Osteoblast (primary cell): ENCODE data around the gene MYB. TPM values are rescaled to one million over a fixed set of nuclear protein-coding genes. Genes with fewer than 3 reads are reported as not detected.

ENCODE experiments used
- DNase-seq: peaks from one replicate; pipeline ENCODE4 v3.0.0; 2011; ENCODE audit warnings: low spot score, mixed read lengths; ENCODE audit not compliant: insufficient read length; ENCODE audit errors: missing footprints
- H2AFZ ChIP-seq: 2 replicates; pipeline ENCODE4 v1.6.0; 2011; ENCODE audit warnings: mild to moderate bottlenecking, low read length
- H3K27ac ChIP-seq: 2 replicates; pipeline ENCODE4 v1.5.1; 2011; ENCODE audit warnings: mild to moderate bottlenecking, low read depth, low read length, moderate library complexity
- H3K27me3 ChIP-seq: 2 replicates; pipeline ENCODE4 v1.6.0; 2012; ENCODE audit warnings: mild to moderate bottlenecking, control low read depth, inconsistent platforms, low read length, moderate library complexity; ENCODE audit not compliant: insufficient read depth
- H3K36me3 ChIP-seq: 2 replicates; pipeline ENCODE4 v1.5.1; 2011; ENCODE audit warnings: mild to moderate bottlenecking, low read length, control low read depth, moderate library complexity; ENCODE audit not compliant: insufficient read depth
- H3K4me1 ChIP-seq: 2 replicates; pipeline ENCODE4 v1.5.1; 2011; ENCODE audit warnings: mild to moderate bottlenecking, low read length, control low read depth, moderate library complexity; ENCODE audit not compliant: insufficient read depth
- H3K4me2 ChIP-seq: 2 replicates; pipeline ENCODE4 v1.6.0; 2011; ENCODE audit warnings: mild to moderate bottlenecking, low read length; ENCODE audit not compliant: insufficient read depth
- H3K4me3 ChIP-seq: fragments of 200-600 bp; sonication (generic); 3 replicates; pipeline ENCODE4 v1.5.1; 2012; ENCODE audit warnings: mild to moderate bottlenecking, low read length, inconsistent platforms; ENCODE audit not compliant: insufficient read depth
- H3K79me2 ChIP-seq: 2 replicates; pipeline ENCODE4 v1.6.0; 2012; ENCODE audit warnings: mild to moderate bottlenecking, low read length, control low read depth, inconsistent platforms; ENCODE audit not compliant: insufficient read depth
- H3K9me3 ChIP-seq: 2 replicates; pipeline ENCODE4 v1.5.1; 2011; ENCODE audit warnings: low read depth, low read length, control low read depth
- H4K20me1 ChIP-seq: 2 replicates; pipeline ENCODE4 v1.6.0; 2012; ENCODE audit warnings: mild to moderate bottlenecking, low read length, control low read depth; ENCODE audit not compliant: insufficient read depth
- total RNA-seq: library from RNA; depleted of rRNA; stranded (reverse); fragments of >200 nt; gene quantifications from 2 replicates; pipeline ENCODE4 v1.2.3, GENCODE V29; 2012
- TF ChIP-seq, protein P1 (sequence below): IDR thresholded peaks from 2 replicates; pipeline ENCODE4 v1.5.1; 2011; ENCODE audit warnings: mild to moderate bottlenecking, low read depth, low read length, moderate library complexity; ENCODE audit errors: extremely low read depth

Gene MYB
- total RNA-seq, 1 donor, result 0.36 TPM

DNA sequence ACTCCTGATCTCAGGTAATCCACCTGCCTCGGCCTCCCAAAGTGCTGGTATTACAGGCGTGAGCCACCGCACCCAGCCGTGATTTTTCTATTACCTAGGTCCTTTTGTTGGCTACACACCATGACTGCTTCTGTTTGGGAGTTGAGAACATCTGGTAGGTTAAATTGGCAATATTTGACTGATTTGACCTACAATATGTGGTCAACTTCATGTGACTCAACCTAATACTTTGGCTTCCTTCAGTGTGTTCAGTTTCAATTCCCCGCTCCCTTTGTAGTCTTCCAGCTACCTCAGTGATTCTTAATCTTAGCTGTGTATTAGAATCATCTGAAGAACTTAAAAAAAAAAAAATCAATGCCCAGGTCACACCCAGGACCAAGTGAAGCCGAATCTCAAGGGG, 47.4 kb downstream of the MYB start:
- peaks cover 13% of the 10 kb centered on the region for H3K4me1 ChIP-seq
- no peaks in the 10 kb centered on the region for H3K9me3 ChIP-seq
- no peaks in the 10 kb centered on the region for H4K20me1 ChIP-seq
- TF ChIP-seq, protein P1, sequence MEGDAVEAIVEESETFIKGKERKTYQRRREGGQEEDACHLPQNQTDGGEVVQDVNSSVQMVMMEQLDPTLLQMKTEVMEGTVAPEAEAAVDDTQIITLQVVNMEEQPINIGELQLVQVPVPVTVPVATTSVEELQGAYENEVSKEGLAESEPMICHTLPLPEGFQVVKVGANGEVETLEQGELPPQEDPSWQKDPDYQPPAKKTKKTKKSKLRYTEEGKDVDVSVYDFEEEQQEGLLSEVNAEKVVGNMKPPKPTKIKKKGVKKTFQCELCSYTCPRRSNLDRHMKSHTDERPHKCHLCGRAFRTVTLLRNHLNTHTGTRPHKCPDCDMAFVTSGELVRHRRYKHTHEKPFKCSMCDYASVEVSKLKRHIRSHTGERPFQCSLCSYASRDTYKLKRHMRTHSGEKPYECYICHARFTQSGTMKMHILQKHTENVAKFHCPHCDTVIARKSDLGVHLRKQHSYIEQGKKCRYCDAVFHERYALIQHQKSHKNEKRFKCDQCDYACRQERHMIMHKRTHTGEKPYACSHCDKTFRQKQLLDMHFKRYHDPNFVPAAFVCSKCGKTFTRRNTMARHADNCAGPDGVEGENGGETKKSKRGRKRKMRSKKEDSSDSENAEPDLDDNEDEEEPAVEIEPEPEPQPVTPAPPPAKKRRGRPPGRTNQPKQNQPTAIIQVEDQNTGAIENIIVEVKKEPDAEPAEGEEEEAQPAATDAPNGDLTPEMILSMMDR, result no peak
- H3K27ac ChIP-seq, result no peak overlapping the region
- no peaks in the 10 kb centered on the region for H3K36me3 ChIP-seq
- no peak overlapping the region for H3K4me3 ChIP-seq
- no peak overlapping the region for H3K4me2 ChIP-seq
- no peaks in the 10 kb centered on the region for H3K79me2 ChIP-seq
- no peak overlapping the region for H2AFZ ChIP-seq
- H3K27me3 ChIP-seq, result no peaks in the 10 kb centered on the region
- no peak for DNase-seq

DNA sequence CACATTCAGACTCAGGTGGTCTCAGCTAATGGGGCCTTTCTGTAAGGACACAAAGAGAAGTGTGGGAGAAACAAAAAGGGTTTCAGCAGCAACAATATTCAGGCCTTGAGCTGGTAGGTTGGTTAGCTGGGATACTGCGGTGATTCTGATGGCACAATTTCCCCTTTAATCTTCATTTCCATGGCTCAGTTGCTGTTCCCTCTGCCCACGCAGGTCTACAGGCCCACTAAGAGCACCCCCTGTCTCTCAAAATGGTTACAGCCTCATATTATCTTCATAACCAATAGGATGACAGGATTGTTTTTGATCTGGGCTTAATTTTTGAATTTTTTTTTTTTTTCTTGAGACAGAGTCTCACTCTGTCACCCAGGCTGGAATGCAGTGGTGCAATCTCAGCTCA, 48.9 kb downstream of the MYB start:
- Histone ChIP-seq H3K4me1 (peaks cover 13% of the 10 kb centered on the region), H3K36me3 (no peaks in the 10 kb centered on the region)

DNA sequence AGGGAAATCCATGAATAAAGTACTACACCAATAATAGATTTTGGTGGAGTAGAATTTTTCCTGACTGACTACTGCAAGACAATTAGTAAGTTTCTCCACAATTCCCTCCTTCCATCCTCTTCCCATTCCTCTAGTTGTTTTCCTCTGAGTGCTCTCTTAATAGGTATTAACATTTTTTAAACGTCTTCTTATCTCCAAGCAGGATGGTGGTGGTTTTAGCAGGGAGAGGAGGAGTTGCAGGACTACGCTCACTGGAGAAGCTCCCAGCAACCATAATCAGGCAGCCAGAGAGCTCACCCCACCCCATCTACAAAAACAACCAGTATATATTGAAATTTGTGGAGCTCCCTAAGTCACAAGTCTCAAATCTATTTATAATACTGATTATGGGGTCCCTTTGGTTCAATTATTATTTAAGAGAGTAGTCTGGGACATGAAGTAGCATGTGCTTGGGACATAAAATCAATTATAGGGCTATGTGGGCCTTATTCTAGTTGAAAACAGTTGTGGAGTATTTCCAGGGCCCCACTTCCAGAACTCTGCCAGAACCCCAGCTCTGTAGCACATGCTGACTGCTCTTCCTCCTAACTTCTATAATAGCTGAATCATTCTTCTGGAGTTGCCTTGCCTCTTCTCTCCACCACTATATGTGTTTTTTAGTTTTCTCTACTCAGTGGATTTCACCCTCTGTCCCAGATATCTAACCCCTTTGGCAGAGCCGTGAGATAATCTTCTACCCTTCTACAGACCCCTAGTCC, 49.8 kb downstream of the MYB start:
- H3K4me2 ChIP-seq, result no peak overlapping the region
- no peaks in the 10 kb centered on the region for H3K9me3 ChIP-seq
- H3K4me1 ChIP-seq, result peaks cover 13% of the 10 kb centered on the region
- H3K4me3 ChIP-seq, result no peak overlapping the region
- H3K27ac ChIP-seq, result peak overlapping the region; percentile 48
- no peaks in the 10 kb centered on the region for H3K79me2 ChIP-seq
- no peaks in the 10 kb centered on the region for H4K20me1 ChIP-seq
- no peak for DNase-seq
- no peaks in the 10 kb centered on the region for H3K27me3 ChIP-seq
- peak overlapping the region; percentile 36 for H2AFZ ChIP-seq
- H3K36me3 ChIP-seq, result no peaks in the 10 kb centered on the region
- TF ChIP-seq, protein P1, result no peak

More for the DNA sequence above, 48.9 kb downstream of the MYB start:
- TF ChIP-seq, protein P1, result no peak
- Histone ChIP-seq H3K79me2 (no peaks in the 10 kb centered on the region), H4K20me1 (no peaks in the 10 kb centered on the region), H2AFZ (no peak overlapping the region), H3K27ac (no peak overlapping the region), H3K4me2 (no peak overlapping the region), H3K4me3 (no peak overlapping the region), H3K27me3 (no peaks in the 10 kb centered on the region), H3K9me3 (no peaks in the 10 kb centered on the region)
- no peak for DNase-seq

DNA sequence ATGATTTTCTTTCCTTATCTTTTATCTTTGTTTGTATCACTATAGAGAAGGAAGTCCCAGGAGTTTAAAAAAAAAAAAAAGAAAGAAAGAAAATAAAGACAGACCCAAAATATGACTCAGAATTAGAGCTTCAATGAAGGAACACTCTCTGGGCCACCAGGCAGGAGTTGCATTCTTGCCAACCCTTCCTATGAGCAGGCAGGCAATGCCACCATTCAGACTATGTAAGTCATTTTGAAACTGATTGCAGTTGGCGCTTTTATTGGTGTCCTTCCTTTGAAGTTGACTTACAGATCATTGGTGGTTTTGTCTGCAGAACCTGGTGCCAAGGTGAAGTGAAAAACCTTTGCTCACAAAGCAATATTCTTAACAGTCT, 50.3 kb downstream of the MYB start:
- no peak overlapping the region for H3K4me2 ChIP-seq
- DNase-seq, result no peak
- TF ChIP-seq, protein P1, result no peak

More for the DNA sequence above, 50.3 kb downstream of the MYB start:
- Histone ChIP-seq H3K36me3 (no peaks in the 10 kb centered on the region), H3K27ac (peak overlapping the region; percentile 48), H3K4me1 (peaks cover 13% of the 10 kb centered on the region), H3K27me3 (no peaks in the 10 kb centered on the region), H3K4me3 (no peak overlapping the region), H3K79me2 (no peaks in the 10 kb centered on the region), H4K20me1 (no peaks in the 10 kb centered on the region), H3K9me3 (no peaks in the 10 kb centered on the region), H2AFZ (peak overlapping the region; percentile 7)
